ENCODE data around the gene TK1. TPM values are rescaled to one million over a fixed set of nuclear protein-coding genes. Genes with fewer than 3 reads are reported as not detected.

The TK1 gene
- total RNA-seq, 1 experiment from 2014 or later, result 153 TPM

DNA sequence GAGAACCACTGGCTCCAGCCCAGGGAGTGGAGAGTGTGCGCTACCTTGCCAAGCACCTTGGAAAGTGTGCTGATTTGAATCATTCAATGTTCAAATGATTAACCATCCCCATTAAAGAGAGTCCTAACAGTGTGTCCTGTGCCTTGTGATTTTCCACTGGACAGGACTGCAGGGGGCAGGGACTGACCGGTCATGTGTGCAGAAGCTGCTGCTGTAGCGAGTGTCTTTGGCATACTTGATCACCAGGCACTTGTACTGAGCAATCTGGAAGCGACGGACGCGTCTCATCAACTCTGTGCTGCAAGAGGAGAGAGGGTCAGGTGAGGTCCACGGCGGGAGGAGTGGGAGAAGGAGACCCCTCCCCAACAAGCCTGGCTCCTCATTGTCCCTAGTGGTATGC, 2.0 kb downstream of the TK1 start:
- Histone ChIP-seq H3K27ac (ENCODE audit: low read length) (no peak overlapping the region), H3K9me3 (ENCODE audit: control insufficient read depth, insufficient read depth, low read depth, low read length) (no peaks in the 10 kb centered on the region), H3K27me3 (ENCODE audit: control insufficient read depth, insufficient read depth, low read length) (no peaks in the 10 kb centered on the region), H3K4me3 (ENCODE audit: low read depth in 2 of 2, low read length in 2 of 2) (no peak overlapping the region), H3K4me1 (ENCODE audit: control insufficient read depth, insufficient read depth, low read length) (peaks cover 26% of the 10 kb centered on the region), H3K36me3 (ENCODE audit: control insufficient read depth, insufficient read depth, low read length) (peaks cover 3% of the 10 kb centered on the region)
- DNase-seq (ENCODE audit: low read depth, low spot score) (no peak), ATAC-seq (no peak)
- no peak for TF ChIP-seq POLR2AphosphoS5 (IDR thresholded peaks at IDR 0.05; ENCODE audit: low read depth, low read length)
- TF ChIP-seq TCF7L2 (IDR thresholded peaks at IDR 0.05; ENCODE audit: low read depth, low read length), result no peak
- TF ChIP-seq, protein P1, sequence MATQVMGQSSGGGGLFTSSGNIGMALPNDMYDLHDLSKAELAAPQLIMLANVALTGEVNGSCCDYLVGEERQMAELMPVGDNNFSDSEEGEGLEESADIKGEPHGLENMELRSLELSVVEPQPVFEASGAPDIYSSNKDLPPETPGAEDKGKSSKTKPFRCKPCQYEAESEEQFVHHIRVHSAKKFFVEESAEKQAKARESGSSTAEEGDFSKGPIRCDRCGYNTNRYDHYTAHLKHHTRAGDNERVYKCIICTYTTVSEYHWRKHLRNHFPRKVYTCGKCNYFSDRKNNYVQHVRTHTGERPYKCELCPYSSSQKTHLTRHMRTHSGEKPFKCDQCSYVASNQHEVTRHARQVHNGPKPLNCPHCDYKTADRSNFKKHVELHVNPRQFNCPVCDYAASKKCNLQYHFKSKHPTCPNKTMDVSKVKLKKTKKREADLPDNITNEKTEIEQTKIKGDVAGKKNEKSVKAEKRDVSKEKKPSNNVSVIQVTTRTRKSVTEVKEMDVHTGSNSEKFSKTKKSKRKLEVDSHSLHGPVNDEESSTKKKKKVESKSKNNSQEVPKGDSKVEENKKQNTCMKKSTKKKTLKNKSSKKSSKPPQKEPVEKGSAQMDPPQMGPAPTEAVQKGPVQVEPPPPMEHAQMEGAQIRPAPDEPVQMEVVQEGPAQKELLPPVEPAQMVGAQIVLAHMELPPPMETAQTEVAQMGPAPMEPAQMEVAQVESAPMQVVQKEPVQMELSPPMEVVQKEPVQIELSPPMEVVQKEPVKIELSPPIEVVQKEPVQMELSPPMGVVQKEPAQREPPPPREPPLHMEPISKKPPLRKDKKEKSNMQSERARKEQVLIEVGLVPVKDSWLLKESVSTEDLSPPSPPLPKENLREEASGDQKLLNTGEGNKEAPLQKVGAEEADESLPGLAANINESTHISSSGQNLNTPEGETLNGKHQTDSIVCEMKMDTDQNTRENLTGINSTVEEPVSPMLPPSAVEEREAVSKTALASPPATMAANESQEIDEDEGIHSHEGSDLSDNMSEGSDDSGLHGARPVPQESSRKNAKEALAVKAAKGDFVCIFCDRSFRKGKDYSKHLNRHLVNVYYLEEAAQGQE (IDR thresholded peaks at IDR 0.05; ENCODE audit: insufficient read depth in 1 of 2, low read depth in 2 of 2, low read length in 1 of 2), result no peak
- TF ChIP-seq SIN3A (IDR thresholded peaks at IDR 0.05; ENCODE audit: borderline replicate concordance, insufficient read depth, low read depth, low read length), result no peak
- no peak for TF ChIP-seq CTCF (IDR thresholded peaks at IDR 0.05)
- no TSS peak for BruUV-seq (replicated peaks)
- in situ Hi-C loops (cut with HindIII; ENCODE audit: low pct_unique_long_range_greater_than_20kb, low sequenced_read_pairs), result no loop called here
- intact Hi-C loops (cut with micrococcal nuclease; ENCODE audit: unreplicated experiment), result no loop called here
- CTCF ChIA-PET, result no interaction called here
- POLR2A ChIA-PET, result no interaction called here

DNA sequence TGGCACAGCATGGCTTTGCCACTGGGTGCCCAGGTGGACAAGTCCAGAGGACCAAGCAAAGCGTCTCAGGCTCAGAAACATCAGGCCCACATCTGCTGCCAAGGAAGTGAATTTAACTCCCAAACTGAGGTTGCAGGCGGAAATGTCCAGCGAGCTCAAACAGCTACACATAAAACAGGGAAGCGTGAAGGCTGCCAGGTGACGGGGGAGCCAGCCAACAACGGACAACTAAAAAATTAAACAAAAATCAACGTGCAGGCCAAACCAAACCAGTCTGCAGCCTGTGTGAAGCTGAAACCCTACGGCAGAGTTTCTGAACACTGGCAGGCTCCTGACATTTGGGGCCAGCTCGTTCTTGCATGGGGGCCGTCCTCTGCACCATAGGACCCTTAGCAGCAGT, 2.5 kb downstream of the TK1 start:
- intact Hi-C loops (cut with micrococcal nuclease; ENCODE audit: unreplicated experiment) (no loop called here), in situ Hi-C loops (cut with HindIII; ENCODE audit: low pct_unique_long_range_greater_than_20kb, low sequenced_read_pairs) (no loop called here)
- TF ChIP-seq, protein P1 (IDR thresholded peaks at IDR 0.05; ENCODE audit: insufficient read depth in 1 of 2, low read depth in 2 of 2, low read length in 1 of 2), result no peak
- TF ChIP-seq TCF7L2 (IDR thresholded peaks at IDR 0.05; ENCODE audit: low read depth, low read length), result no peak
- TF ChIP-seq CTCF (IDR thresholded peaks at IDR 0.05), result no peak
- TF ChIP-seq POLR2AphosphoS5 (IDR thresholded peaks at IDR 0.05; ENCODE audit: low read depth, low read length), result no peak
- no peak for TF ChIP-seq SIN3A (IDR thresholded peaks at IDR 0.05; ENCODE audit: borderline replicate concordance, insufficient read depth, low read depth, low read length)
- Histone ChIP-seq H3K27me3 (ENCODE audit: control insufficient read depth, insufficient read depth, low read length) (no peaks in the 10 kb centered on the region), H3K4me1 (ENCODE audit: control insufficient read depth, insufficient read depth, low read length) (peaks cover 26% of the 10 kb centered on the region), H3K36me3 (ENCODE audit: control insufficient read depth, insufficient read depth, low read length) (peaks cover 3% of the 10 kb centered on the region), H3K9me3 (ENCODE audit: control insufficient read depth, insufficient read depth, low read depth, low read length) (no peaks in the 10 kb centered on the region), H3K4me3 (ENCODE audit: low read depth in 2 of 2, low read length in 2 of 2) (no peak overlapping the region), H3K27ac (ENCODE audit: low read length) (no peak overlapping the region)
- ATAC-seq, result no peak
- ChIA-PET POLR2A (interaction anchor here (0.6 kb wide), 1 partner anchor 11 kb away, joined by 3 read pairs; no protein-coding TSS in a partner anchor), CTCF (no interaction called here)
- no TSS peak for BruUV-seq (replicated peaks)
- DNase-seq (ENCODE audit: low read depth, low spot score), result no peak
